ENCODE results near the gene HIBCH. TPM values are rescaled to one million over a fixed set of nuclear protein-coding genes. Genes with fewer than 3 reads are reported as not detected.

The HIBCH gene
- total and polyA plus RNA-seq, 2 of the 4 experiments (the other 2 are of a cell fraction): 8.8 to 11.9 TPM

DNA sequence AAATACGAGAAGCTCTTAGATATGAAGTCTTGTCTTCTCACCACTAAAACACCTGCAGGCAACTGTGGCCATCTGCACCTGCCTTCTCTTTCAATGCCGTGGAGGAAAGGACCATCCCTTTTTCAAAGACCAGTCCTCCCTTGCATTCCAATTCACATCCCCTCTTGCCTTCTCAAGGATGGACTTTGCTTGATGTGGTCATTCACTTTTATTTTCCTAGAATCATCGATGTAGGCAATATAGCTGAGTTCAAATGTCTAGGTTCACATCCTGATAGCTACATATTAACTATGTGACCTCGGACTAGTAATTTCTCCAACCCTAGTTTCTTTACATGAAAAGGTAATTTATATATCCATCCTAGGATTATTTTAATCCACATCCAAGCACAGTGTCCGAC, 110.1 kb downstream of the HIBCH start:
- Histone ChIP-seq H3K4me3 (ENCODE audit: insufficient read depth, low read depth, low read length) (no peak overlapping the region), H3K36me3 (ENCODE audit: control insufficient read depth, insufficient read depth, low read length) (peaks cover 2% of the 10 kb centered on the region; the same call in 1 of the 2 replicates), H3K4ac (ENCODE audit: low read depth, low read length) (no peak overlapping the region), H3K14ac (replicated peaks; ENCODE audit: low read depth, low read length) (no peak overlapping the region), H2AFZ (replicated peaks; ENCODE audit: low read length, poor library complexity) (no peak overlapping the region), H3K4me1 (ENCODE audit: control insufficient read depth, insufficient read depth, low read length) (no peaks in the 10 kb centered on the region), H3K56ac (ENCODE audit: extremely low read depth, insufficient read depth, low read length) (no peak overlapping the region), H4K8ac (ENCODE audit: low read depth in 2 of 2, low read length in 2 of 2) (no peak overlapping the region), H3K4me2 (ENCODE audit: low read depth, low read length) (no peak overlapping the region), H4K5ac (ENCODE audit: low read depth, low read length) (no peak overlapping the region), H4K20me1 (ENCODE audit: insufficient read depth, low read length) (no peaks in the 10 kb centered on the region), H3K9me3 (ENCODE audit: control insufficient read depth, insufficient read depth, low read length) (no peaks in the 10 kb centered on the region), H3K27ac (ENCODE audit: insufficient read depth, low read length) (no peak overlapping the region), H3K18ac (ENCODE audit: low read depth, low read length) (no peak overlapping the region), H3K9me1 (ENCODE audit: insufficient read depth, low read length) (no peaks in the 10 kb centered on the region; the same call in 1 of the 2 replicates), H2BK5ac (ENCODE audit: low read depth, low read length, poor library complexity, severe bottlenecking) (no peak overlapping the region), H3K9ac (ENCODE audit: low read depth, low read length) (no peak overlapping the region), H3K27me3 (ENCODE audit: control insufficient read depth, insufficient read depth, low read length) (no peaks in the 10 kb centered on the region), H2BK120ac (ENCODE audit: low read depth, low read length) (no peak overlapping the region), H2AK5ac (ENCODE audit: low read depth, low read length) (no peak overlapping the region), H4K91ac (ENCODE audit: insufficient read depth, low read depth, low read length) (no peak overlapping the region), H2AK9ac (replicated peaks; ENCODE audit: low read depth, low read length, poor library complexity) (no peak overlapping the region), H2BK15ac (ENCODE audit: low read depth, low read length) (no peak overlapping the region), H3K79me1 (ENCODE audit: low read depth in 1 of 2, low read length in 2 of 2) (no peaks in the 10 kb centered on the region), H3K23ac (ENCODE audit: low read depth, low read length) (no peak overlapping the region), H2BK20ac (ENCODE audit: low read depth, low read length) (no peak overlapping the region)
- TF ChIP-seq RAD21 (IDR thresholded peaks at IDR 0.05; ENCODE audit: low read length) (no peak), MAZ (IDR thresholded peaks at IDR 0.05; ENCODE audit: borderline replicate concordance, low read depth, low read length) (no peak), POLR2A (IDR thresholded peaks at IDR 0.05; ENCODE audit: low read depth, low read length) (no peak)
- in situ Hi-C loops (cut with MboI; ENCODE audit: low sequenced_read_pairs) (no loop called here), dilution Hi-C loops (cut with HindIII; ENCODE audit: low sequenced_read_pairs, unreplicated experiment) (no loop called here), intact Hi-C loops (cut with micrococcal nuclease) (no loop called here)
- no peak for ATAC-seq (ENCODE audit: low read depth)
- ChIA-PET CTCF (no interaction called here), POLR2A (ENCODE audit: unreplicated experiment) (no interaction called here)
- BruUV-seq (replicated peaks): no TSS peak
- no peak for DNase-seq
- 80% methylated on average over 1 of the region's 5 CpGs; no CpG with 5 or more reads in 1 of the 2 experiments for WGBS, 2 experiments (ENCODE audit: extremely low coverage in 2 of 2, insufficient read length in 1 of 2)
